Left lung (tissue), 10 donors: ENCODE data around the gene TBXT. TPM values are rescaled to one million over a fixed set of nuclear protein-coding genes. Genes with fewer than 3 reads are reported as not detected.

Experiments used
- ATAC-seq: fragments of 200-7000 bp; cut with Tn5 transposase; one replicate; pipeline ENCODE4 v1.9.1; 2020; ENCODE audit warnings: moderate library complexity
- DNase-seq, 4 donors: peaks; one replicate each; pipeline ENCODE4 v3.0.0-alpha.2; 2013 to 2020
- H3K27ac ChIP-seq, 2 donors: fragments of 200-600 bp; sonication (generic) in 1 of 2; one replicate each; pipeline versions ENCODE4 v1.5.0 to v1.8.0; 2020 to 2021
- H3K27me3 ChIP-seq, 2 donors: fragments of 200-600 bp; sonication (generic) in 1 of 2; one replicate each; pipeline versions ENCODE4 v1.5.0 to v1.8.0; 2020 to 2021
- H3K36me3 ChIP-seq, 2 donors: fragments of 200-600 bp; sonication (generic) in 1 of 2; one replicate each; pipeline versions ENCODE4 v1.5.0 to v1.8.0; 2020 to 2021
- H3K4me1 ChIP-seq, 2 donors: fragments of 200-600 bp; one replicate each; pipeline ENCODE4 v1.8.0; 2021
- H3K4me3 ChIP-seq, 2 donors: fragments of 200-600 bp; sonication (generic) in 1 of 2; one replicate each; pipeline versions ENCODE4 v1.5.0 to v1.8.0; 2020 to 2021; ENCODE audit warnings: mild to moderate bottlenecking in 1 of 2
- H3K9me3 ChIP-seq, 2 donors: fragments of 200-600 bp; sonication (generic) in 1 of 2; one replicate each; pipeline versions ENCODE4 v1.5.0 to v1.8.0; 2020 to 2021
- CTCF ChIP-seq, 2 donors: fragments of 200-600 bp; sonication (generic) in 1 of 2; IDR thresholded peaks; one replicate each; pipeline versions ENCODE4 v1.5.0 to v1.8.0; 2021; ENCODE audit warnings: antibody characterized with exemption in 2 of 2
- intact Hi-C, 2 donors: fragments of 100-400 bp; cut with DNase I; formaldehyde crosslinking; loops; one replicate each; pipeline versions ENCODE4 v1.11.2 to v1.14.2; 2022
- polyA plus RNA-seq, 6 donors: library from polyadenylated mRNA; unstranded; fragments of 120-200 nt; gene quantifications; one replicate each; pipeline ENCODE4 v1.2.1, GENCODE V29; 2013; ENCODE audit not compliant: insufficient read length in 6 of 6
- total RNA-seq, 2 donors: library from RNA; stranded (reverse); fragmentation: NEBNext Ultra II Directional; extraction: Animal tissue kit (Norgen Biotek cat#: 25700); gene quantifications; one replicate each; pipeline ENCODE4 v1.2.1, GENCODE V29; 2021
- donor health status: DM: no; HTN: yes; CAD: no.
- donor health status: DM: no; HTN: no; CAD: no.

TBXT gene
- total and polyA plus RNA-seq, 8 donors: not detected

- peaks cover 0 to 4% of the 10 kb centered on the region in 2 donors for H3K27me3 ChIP-seq
- intact Hi-C loops: no loop called here
- H3K4me3 ChIP-seq: no peak overlapping the region
- H3K9me3 ChIP-seq: no peaks in the 10 kb centered on the region
- no peak overlapping the region for H3K27ac ChIP-seq
- no peak for DNase-seq
- H3K4me1 ChIP-seq: peaks cover 0 to 11% of the 10 kb centered on the region in 2 donors
- H3K36me3 ChIP-seq: no peaks in the 10 kb centered on the region
- no peak for ATAC-seq
- no peak for TF ChIP-seq CTCF (IDR thresholded peaks at IDR 0.05)
Observed at GRCh38 chr6:166197361-166197760, 29.7 kb upstream of the TBXT start.

- Histone ChIP-seq H3K4me3 (no peak overlapping the region), H3K27me3 (peaks cover 0 to 4% of the 10 kb centered on the region in 2 donors), H3K9me3 (no peaks in the 10 kb centered on the region), H3K4me1 (peaks cover 0 to 11% of the 10 kb centered on the region in 2 donors), H3K27ac (no peak overlapping the region), H3K36me3 (no peaks in the 10 kb centered on the region)
- DNase-seq: no peak
- no peak for ATAC-seq
- intact Hi-C loops: no loop called here
- TF ChIP-seq CTCF (IDR thresholded peaks at IDR 0.05): no peak
Observed at GRCh38 chr6:166195860-166196238, 28.2 kb upstream of the TBXT start.

GRCh38 chr6:166194914-166195859 lies 27.5 kb upstream of the TBXT start:
- no peaks in the 10 kb centered on the region for H3K36me3 ChIP-seq
- H3K27me3 ChIP-seq: peaks cover 0 to 4% of the 10 kb centered on the region in 2 donors
- DNase-seq (no peak), ATAC-seq (peak; percentile 66)
- H3K9me3 ChIP-seq: no peaks in the 10 kb centered on the region
- intact Hi-C loops: no loop called here
- peaks cover 0 to 11% of the 10 kb centered on the region in 2 donors for H3K4me1 ChIP-seq
- H3K27ac ChIP-seq: no peak overlapping the region
- no peak for TF ChIP-seq CTCF (IDR thresholded peaks at IDR 0.05)
- no peak overlapping the region for H3K4me3 ChIP-seq

- H3K27me3 ChIP-seq: no peaks in the 10 kb centered on the region
- H3K4me1 ChIP-seq: peaks cover 0 to 11% of the 10 kb centered on the region in 2 donors
- DNase-seq (no peak), ATAC-seq (no peak)
- no peak for TF ChIP-seq CTCF (IDR thresholded peaks at IDR 0.05)
- intact Hi-C loops: no loop called here
- no peak overlapping the region for H3K4me3 ChIP-seq
- H3K9me3 ChIP-seq: no peaks in the 10 kb centered on the region
- no peaks in the 10 kb centered on the region for H3K36me3 ChIP-seq
- H3K27ac ChIP-seq: no peak overlapping the region
Observed at GRCh38 chr6:166192557-166192956, 24.9 kb upstream of the TBXT start.

GRCh38 chr6:166192136-166192535 lies 24.5 kb upstream of the TBXT start:
- DNase-seq (no peak), ATAC-seq (no peak)
- intact Hi-C loops: no loop called here
- Histone ChIP-seq H3K27ac (no peak overlapping the region), H3K9me3 (peaks cover 0 to under 1% of the 10 kb centered on the region in 2 donors), H3K4me1 (peaks cover 0 to 11% of the 10 kb centered on the region in 2 donors), H3K36me3 (no peaks in the 10 kb centered on the region), H3K27me3 (no peaks in the 10 kb centered on the region), H3K4me3 (no peak overlapping the region)
- no peak for TF ChIP-seq CTCF (IDR thresholded peaks at IDR 0.05)
